Measurements from ENCODE around the gene PTGES. TPM values are rescaled to one million over a fixed set of nuclear protein-coding genes. Genes with fewer than 3 reads are reported as not detected.

The PTGES gene
- polyA plus RNA-seq, 1 of the 3 experiments (the other 2 are of a cell fraction): 5.2 TPM

GRCh38 chr9:129748249-129748648, 4.6 kb downstream of the PTGES start:
- WGBS (ENCODE audit: low lambda C conversion rate): 81% methylated on average over 5 of the region's 5 CpGs
- H3K79me2 ChIP-seq (ENCODE audit: insufficient read depth): no peaks in the 10 kb centered on the region
- no peaks in the 10 kb centered on the region for H3K27me3 ChIP-seq (ENCODE audit: insufficient read depth)
- H3K9ac ChIP-seq: no peak overlapping the region
- ChIA-PET CTCF (interaction anchor here (1.2 to 6.1 kb wide), 4 partner anchors 9 to 106 kb away, joined by 3 to 78 read pairs (median 8); partner anchors contain the start of gene ASB6), POLR2A (no interaction called here)
- H3K4me3 ChIP-seq (ENCODE audit: low read depth in 2 of 2, low read length in 1 of 2): no peak overlapping the region
- no peak for TF ChIP-seq IRF3 (IDR thresholded peaks at IDR 0.05; ENCODE audit: low read depth, low read length)
- TF ChIP-seq POLR2AphosphoS5 (IDR thresholded peaks at IDR 0.05; ENCODE audit: low read depth, low read length): no peak
- no peak for TF ChIP-seq ELF1 (IDR thresholded peaks at IDR 0.05)
- TF ChIP-seq NFIC (IDR thresholded peaks at IDR 0.05; ENCODE audit: borderline replicate concordance): no peak
- TF ChIP-seq EP300 (IDR thresholded peaks at IDR 0.05; ENCODE audit: borderline replicate concordance in 1 of 2, low read depth in 1 of 2, low read length in 1 of 2): no peak
- TF ChIP-seq RCOR1 (IDR thresholded peaks at IDR 0.05; ENCODE audit: low read length): no peak
- no peak for TF ChIP-seq RFX5 (IDR thresholded peaks at IDR 0.05; ENCODE audit: low read length)
- TF ChIP-seq TCF12 (IDR thresholded peaks at IDR 0.05): no peak
- TF ChIP-seq MAX (IDR thresholded peaks at IDR 0.05; ENCODE audit: low read depth): no peak
- TF ChIP-seq GABPA (IDR thresholded peaks at IDR 0.05; ENCODE audit: low read depth): no peak
- TF ChIP-seq USF1 (IDR thresholded peaks at IDR 0.05; ENCODE audit: borderline replicate concordance, low read depth): no peak
- TF ChIP-seq RXRA (IDR thresholded peaks at IDR 0.05; ENCODE audit: borderline replicate concordance, low read depth): no peak
- TF ChIP-seq NRF1 (IDR thresholded peaks at IDR 0.05; ENCODE audit: low read depth, low read length): no peak
- no peak for TF ChIP-seq RAD21 (IDR thresholded peaks at IDR 0.05; ENCODE audit: low read length)
- TF ChIP-seq FOXM1 (IDR thresholded peaks at IDR 0.05; ENCODE audit: low read depth): no peak
- TF ChIP-seq CHD2 (IDR thresholded peaks at IDR 0.05; ENCODE audit: low read length, partially characterized antibody): no peak
- no peak for TF ChIP-seq YY1 (IDR thresholded peaks at IDR 0.05; ENCODE audit: low read depth)
- TF ChIP-seq CTCF (IDR thresholded peaks at IDR 0.05): no peak
- TF ChIP-seq EZH2phosphoT487 (IDR thresholded peaks at IDR 0.05; ENCODE audit: borderline replicate concordance, low read depth): no peak
- no peak for TF ChIP-seq FOSL2 (IDR thresholded peaks at IDR 0.05; ENCODE audit: borderline replicate concordance, low read depth)
- no peak overlapping the region for H2AFZ ChIP-seq (ENCODE audit: low read depth)
- DNase-seq: no peak
- H3K9me2 ChIP-seq: no peaks in the 10 kb centered on the region
- H3F3A ChIP-seq (replicated peaks; ENCODE audit: insufficient read depth): no peaks in the 10 kb centered on the region
- H4K20me1 ChIP-seq (ENCODE audit: insufficient read depth): no peaks in the 10 kb centered on the region
- H3K4me2 ChIP-seq: no peak overlapping the region
- peaks cover 3 to 19% of the 10 kb centered on the region in 2 experiments; a peak in 2 of 4 replicates for H3K4me1 ChIP-seq (ENCODE audit: control insufficient read depth in 1 of 2, insufficient read depth in 2 of 2, low read depth in 1 of 2, low read length in 1 of 2)
- no peaks in the 10 kb centered on the region for H3K9me3 ChIP-seq
- H3K27ac ChIP-seq (ENCODE audit: low read depth in 2 of 2, low read length in 1 of 2): no peak overlapping the region
- no peaks in the 10 kb centered on the region for H3K36me3 ChIP-seq (replicated peaks in 1 of 2; ENCODE audit: control insufficient read depth in 1 of 2, insufficient read depth in 2 of 2, low read length in 1 of 2)

All from SK-N-SH (cell line).